Measurements from ENCODE around the gene PRDM7.
"Not testable (repeated sequence)": the region's sequence is repeated elsewhere in the genome, so short reads cannot be mapped to it uniquely, and the experiment has no call there.

PRDM7 gene

DNA sequence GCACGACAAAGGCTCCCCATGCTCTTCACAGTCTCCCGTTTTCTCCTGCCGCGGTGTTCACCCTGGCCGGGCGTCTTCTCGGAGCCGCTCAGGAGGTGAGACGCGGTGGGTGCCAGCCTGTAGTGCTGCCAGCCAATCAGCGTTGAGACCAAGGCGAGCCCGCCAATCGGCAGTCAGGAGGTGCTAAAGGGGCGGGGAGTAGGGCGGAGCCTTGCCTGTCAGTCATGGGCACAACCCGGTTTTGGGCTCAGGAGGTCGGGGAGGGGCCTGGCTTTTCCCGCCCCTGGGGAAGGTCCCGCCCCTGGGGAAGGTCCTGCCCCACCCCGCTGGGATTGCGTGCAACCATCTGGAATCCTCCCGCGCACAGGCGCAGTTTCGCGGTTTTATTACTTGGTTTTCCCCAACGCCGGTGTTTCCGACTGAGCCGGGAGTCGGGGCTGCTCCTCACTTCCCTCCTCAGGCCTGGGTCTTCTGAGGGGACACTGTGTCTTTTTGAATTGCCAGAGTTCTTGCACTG is at the start of gene PRDM7:
Gene PRDM7, minus strand, starts transcription at position 92 of the 517 bp plus-strand sequence. CDS start 1,421 bp downstream, outside the sequence.
- DNase-seq (ENCODE audit: low read depth, low spot score) = peak; percentile 90

DNA sequence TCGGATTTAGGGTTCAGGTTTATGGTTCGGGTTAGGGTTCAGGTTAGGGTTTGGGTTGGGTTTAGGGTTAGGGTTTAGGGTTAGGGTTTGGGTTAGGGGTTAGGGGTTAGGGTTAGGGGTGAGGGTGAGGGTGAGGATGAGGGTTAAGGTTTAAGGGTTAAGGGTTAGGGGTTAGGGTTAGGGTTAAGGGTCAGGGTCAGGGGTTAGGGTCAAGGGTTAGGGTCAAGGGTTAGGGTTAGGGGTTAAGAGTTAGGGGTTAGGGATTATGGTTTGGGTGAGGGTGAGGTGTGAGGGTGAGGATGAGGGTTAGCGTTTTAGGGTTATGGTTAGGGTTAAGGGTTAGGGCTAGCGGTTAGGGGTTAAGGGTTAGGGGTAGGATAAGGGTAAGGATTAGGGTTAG is 44.7 kb upstream of the PRDM7 start:
- DNase-seq (ENCODE audit: low read depth, low spot score) = not testable (repeated sequence)

DNA sequence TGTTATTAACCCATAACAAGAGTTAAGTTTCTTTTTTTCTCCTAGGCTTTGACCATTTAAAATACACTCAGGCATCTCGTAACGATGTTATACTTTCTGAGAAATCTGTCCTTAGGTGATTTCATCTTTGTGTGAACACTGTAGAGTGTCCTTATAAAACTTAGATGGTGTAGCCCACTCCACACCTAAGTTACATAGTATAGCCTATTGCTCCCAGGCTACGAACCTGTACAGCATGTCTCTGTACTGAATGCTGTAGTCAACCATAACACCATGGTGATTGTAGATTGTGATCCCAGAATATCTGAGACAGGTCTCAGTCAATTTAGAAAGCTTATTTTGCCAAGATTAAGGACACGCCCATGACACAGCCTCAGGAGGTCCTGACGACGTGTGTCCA is 30.5 kb upstream of the PRDM7 start:
- not testable (repeated sequence) for DNase-seq (ENCODE audit: low read depth, low spot score)

DNA sequence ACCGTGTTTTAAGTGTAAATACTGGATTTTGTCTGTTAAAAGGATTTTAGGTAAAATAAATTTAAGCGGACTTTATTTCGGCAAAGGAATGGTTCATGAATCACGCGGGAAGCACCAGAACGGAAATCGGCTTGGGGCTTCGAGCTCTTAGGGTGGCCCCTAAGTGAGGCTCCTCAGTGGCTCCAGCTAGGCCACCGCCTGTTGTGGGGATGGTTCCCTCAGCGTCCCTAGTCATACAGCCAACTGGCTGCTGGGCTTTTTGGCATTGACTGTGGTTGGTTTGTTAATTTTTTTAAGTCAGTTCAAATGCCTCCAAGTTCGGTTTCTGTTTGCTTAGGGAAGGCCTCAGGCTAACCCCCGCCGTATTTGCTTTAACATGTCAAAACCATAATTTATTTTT is 29.9 kb upstream of the PRDM7 start:
- not testable (repeated sequence) for DNase-seq (ENCODE audit: low read depth, low spot score)

DNA sequence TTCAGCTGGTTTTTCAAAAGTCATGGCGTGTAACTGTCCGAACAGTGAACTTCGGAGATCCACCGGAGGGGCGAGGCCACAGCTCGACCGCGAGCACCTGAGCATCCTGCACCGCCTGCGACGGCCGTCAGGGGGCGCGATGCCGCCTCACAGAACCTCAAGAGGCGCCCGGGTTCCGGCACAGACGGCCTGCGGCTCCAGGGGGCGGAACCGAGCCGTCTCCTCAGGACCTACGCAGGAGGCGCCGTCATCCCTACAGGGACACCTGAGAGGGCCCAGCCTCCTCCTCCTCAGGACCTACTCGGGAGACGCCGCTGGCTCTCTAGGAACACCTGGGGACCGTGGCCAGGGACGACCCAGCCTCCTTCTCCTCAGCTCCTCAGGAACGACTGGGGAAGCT is 29.1 kb upstream of the PRDM7 start:
- DNase-seq (ENCODE audit: low read depth, low spot score) = not testable (repeated sequence)

DNA sequence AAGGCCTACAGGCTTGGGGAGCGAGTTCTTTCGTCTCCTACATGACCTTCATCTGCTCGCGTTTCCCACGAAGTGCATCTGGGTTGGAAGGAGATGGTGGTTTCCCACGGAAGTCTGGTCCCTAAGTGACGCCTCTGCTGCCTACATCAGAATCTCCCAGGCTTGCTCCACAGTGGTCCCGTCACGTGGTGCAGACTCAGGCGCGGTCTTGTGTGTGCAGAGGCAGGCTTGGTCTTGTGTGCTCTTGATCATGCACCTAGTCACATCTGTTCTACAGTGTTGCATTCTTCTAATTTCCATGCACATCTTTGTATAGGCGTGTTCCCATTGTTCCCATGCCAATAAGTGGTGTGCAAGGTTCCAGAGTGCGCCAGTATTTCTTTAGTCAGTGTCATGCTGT is 27.6 kb upstream of the PRDM7 start:
- DNase-seq (ENCODE audit: low read depth, low spot score) = not testable (repeated sequence)

DNA sequence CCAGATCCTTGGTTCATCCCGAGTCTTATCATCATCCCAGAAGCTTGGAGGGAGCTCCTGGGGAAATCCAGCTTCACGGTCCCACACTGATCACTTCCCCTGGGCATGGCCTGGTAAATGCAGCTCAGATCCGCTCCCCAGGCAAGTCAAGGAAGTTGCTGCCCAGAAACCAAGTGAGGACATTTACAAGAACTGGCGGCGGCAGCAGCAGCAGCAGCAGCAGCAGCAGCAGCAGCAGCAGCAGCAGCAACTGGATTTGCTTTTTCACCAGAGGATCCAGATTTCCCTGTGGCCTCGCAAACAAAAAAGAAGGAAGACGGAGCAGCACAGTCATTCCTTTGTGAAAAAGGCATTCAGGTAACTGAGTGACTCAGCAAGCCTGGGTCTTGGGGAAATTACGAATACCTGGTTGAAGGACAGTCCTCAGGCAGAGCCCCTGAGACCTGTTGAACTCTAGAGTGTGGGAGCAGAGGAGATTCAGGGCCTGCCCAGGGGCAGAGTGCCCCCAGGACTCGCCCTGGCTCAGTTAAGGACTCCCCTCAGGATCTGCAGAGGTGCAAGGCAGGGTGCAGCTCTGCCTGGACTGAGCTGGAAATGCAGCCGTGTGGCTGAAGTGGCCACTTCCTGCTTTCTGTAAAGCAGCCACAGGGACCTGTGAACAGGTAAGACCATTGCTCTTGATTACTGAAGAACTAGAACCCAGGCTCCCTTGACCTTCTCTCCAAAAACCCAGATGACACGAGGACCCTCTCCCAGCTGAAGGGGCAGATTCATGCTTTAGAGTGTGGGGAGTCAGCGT is 25.2 kb upstream of the PRDM7 start:
- DNase-seq (ENCODE audit: low read depth, low spot score) = not testable (repeated sequence)

DNA sequence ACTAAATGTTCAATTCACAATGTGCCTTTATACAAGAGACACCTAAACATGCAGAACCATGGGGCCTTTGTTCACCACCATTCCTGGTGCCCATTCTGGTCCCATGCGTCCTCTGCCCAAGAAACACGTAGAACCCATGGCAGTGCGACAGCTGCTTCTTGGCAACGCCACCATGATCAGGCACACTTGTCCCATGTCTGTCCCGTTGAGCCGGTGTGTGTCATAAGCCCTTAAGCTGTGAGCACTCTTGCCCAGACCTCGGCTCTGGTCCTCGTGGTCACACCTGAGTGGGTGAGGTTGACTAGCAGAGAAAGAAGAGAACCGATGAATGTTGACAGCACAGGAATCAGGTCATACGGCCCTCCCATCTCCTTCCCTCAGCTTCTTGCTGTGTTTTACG is 24.2 kb upstream of the PRDM7 start:
- not testable (repeated sequence) for DNase-seq (ENCODE audit: low read depth, low spot score)

DNA sequence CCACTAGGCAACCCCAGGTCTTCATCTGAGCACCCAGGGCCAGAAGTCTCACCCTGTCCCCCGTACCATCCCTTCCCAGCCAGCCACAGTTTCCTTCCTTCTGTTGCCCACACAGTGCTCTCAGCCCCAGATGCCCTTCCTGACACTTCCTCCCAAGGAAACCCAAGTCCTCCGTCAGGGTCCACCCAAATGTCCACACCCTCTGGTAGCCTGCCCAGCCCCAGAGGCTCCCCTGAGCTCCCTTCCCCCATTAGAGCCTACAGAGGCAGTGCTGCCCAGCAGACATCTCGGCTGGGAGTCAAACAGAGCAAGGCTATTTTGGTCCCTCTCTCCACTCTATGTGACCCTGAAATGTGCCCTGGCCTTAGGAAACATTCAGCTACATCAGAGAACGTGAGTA is 23.7 kb upstream of the PRDM7 start:
- DNase-seq (ENCODE audit: low read depth, low spot score) = not testable (repeated sequence)

DNA sequence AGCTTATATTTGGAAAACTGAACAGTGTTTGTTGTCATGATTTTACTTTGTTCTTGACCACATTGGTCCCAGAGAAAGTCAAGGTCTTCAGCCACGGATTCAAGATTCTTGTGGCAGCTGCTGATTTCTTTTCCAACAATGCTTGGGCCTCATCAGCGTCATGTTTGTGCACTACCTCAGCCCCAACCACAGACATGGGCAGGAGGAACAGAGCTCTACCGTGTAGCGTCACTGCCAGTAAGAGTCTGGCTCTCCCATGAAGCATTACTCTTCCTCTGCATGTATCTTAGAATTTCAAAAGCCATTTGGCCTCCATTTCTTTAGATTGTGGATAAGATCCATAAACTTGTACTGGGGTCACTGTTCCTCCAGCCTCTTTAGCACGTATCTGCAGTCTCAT is 23.1 kb upstream of the PRDM7 start:
- DNase-seq (ENCODE audit: low read depth, low spot score) = not testable (repeated sequence)

DNA sequence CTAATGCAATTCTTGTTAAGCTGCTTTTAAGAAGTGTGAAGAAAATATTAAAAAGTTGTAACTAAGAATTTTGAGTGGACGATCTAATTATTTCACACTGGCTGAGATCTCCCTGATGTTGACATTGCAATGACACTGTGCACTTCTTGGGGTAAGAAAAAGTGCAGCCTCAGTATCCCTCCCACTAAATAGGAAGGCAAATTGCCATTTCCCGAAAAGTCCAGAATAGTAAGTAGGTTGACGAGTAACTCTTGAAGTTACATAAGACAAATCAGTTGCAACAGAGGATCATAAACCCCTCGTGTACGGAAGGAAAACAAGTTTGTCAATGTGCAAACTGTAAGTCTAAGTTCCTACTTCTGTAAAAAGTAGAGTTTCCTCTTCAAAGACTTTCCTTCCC is 21.8 kb upstream of the PRDM7 start:
- not testable (repeated sequence) for DNase-seq (ENCODE audit: low read depth, low spot score)

DNA sequence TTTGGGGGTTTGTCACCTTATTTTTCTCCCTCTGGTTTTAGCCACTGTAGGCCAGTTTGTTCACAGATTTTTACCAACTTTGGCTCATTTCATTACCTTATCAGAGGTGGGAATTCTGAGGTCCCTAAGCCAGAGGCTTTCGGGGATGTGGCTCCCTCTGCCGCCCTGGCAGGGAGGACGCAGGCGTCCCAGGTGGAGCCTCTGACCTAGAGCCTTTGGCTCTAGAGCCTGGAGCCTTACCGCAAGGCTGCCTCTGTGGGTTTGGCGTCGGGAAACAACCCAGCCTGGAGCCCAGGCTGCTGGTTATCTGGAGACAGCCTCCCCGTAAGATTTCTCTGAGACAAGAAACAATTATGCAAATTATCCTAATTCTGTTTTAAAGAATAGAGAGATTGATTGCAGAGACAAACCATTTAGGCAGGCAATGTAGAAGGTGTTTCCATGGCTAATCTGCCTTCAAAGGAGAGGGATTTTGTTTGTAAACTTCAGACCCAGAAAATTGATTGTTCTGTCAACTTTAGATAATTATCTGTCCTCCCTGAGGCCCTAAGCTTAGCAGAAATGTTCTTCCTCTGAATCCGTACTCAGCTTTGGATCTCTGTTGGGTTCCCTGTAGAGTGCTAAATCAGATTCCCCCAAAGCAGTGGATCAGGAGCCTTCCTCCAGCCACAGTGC is 20.0 kb upstream of the PRDM7 start:
- DNase-seq (ENCODE audit: low read depth, low spot score) = not testable (repeated sequence)

DNA sequence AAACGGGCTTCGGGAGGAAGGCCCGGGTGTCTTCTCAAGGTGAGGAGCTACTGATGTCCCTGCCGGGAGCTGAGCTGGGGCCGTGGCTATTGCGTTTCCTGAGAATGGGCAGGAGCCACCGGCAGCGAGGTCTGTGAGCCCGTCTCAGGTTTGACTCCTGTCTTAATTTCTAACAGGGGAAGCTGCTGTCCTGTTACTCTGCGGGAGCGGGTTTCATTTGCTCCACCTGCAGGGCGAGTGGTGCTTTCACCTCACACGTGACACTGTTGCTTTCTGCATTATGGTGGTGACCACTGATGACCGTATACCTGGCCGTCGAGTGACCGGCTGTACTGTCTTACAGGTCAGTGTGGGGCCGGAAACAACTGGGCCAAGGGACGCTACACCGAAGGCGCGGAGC is 17.7 kb upstream of the PRDM7 start:
- DNase-seq (ENCODE audit: low read depth, low spot score) = not testable (repeated sequence)

DNA sequence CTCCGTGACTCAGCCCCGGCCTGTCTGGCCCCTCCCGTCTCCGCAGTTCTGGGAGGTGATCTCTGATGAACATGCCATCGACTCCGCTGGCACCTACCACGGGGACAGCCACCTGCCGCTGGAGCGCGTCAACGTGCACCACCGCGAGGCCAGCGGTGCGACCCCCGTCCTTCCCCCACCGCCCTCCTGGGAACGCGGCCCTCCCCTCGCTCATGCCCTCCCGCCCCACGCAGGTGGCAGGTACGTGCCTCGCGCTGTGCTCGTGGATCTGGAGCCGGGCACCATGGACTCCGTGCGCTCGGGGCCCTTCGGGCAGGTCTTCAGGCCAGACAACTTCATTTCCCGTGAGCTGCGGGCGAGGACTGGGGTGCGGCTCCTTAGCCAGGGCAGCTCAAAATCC is 17.2 kb upstream of the PRDM7 start:
- not testable (repeated sequence) for DNase-seq (ENCODE audit: low read depth, low spot score)

DNA sequence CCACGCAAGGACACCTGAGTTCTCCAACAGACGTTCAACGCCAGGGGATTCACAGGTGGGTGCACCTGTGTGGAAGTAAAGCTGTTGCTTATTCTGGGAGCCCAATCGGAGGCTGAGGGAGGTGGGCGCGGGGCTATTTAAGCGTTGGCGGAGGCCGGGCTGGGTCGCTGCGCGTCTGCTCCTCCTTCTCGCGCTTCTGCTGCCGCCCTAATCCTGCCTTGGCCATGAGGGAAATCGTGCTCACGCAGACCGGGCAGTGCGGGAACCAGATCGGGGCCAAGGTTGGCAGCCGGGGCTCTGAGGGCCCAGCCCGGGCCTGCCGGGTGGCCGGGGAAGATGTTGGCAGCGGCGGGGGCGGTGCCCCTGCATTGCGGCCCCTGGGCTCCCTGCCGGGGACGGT is 16.7 kb upstream of the PRDM7 start:
- DNase-seq (ENCODE audit: low read depth, low spot score) = not testable (repeated sequence)

DNA sequence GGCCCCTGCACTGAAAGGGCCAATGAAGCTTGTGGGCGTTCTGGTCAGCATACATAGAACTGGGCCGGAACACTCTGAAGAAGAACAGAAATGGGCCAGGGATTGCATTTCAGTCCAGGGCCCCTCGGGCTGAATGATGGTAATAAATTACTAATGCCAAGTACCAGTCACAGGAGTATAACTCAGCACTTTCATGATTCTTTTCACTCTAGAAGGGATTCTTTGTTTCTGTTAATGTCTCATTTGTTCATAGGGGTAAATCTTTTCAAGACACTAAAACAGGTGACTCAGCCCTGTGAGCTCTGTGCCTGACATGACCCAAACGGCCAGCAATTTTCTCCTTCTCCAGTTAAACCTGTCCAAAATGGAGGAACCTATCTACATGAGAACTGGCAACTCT is 15.7 kb upstream of the PRDM7 start:
- not testable (repeated sequence) for DNase-seq (ENCODE audit: low read depth, low spot score)

DNA sequence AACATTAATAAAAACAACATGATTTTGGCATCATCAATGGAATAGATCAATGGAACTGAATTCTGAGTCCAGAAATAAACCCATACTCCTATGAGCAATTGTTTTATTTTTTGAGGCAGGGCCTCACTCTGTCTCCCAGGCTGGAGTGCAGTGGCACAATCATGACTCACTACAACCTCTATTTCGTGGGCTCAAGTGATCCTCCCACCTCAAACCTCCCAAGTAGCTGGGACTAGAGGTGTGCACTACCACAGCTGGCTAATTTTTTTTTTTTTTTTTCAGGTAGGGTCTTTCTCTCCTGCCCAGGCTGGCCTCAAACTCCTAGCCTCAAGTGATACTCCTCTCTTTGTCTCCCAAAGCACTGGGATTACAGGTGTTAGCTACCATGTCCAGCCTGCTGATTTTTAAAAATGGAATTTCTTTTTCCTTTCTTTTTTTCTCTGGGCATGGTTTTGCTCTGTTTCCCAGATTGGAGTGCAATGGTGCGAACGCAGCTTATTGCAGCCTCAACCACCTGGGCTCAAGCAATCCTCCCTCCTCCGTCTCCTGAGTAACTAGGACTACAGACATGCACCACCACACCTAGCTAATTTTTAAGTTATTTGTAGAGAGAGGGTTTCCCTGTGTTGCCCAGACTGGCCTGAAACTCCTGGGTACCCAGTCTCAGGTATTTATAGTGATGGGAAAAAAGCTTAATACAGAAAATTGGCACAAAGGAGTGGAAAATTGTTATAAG is 7.3 kb upstream of the PRDM7 start:
- no peak for DNase-seq (ENCODE audit: low read depth, low spot score)

DNA sequence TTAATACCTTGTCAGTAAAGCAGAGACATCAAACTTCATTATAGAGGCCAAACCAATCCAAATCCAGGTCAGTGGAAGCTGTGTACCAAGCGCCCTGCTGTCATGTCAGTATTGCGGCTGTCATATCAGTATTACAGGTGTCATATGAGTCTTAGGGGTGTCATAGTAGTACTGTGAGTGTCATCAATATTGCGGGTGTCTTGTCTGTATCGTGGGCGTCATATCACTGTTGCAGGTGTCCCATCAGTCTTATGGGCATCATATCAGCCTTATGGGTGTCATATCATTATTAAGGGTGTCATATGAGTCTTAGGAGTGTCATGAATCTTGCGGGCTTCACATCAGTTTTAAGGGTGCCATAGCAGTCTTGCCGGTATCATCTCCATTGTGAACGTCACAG is 6.0 kb upstream of the PRDM7 start:
- no peak for DNase-seq (ENCODE audit: low read depth, low spot score)

DNA sequence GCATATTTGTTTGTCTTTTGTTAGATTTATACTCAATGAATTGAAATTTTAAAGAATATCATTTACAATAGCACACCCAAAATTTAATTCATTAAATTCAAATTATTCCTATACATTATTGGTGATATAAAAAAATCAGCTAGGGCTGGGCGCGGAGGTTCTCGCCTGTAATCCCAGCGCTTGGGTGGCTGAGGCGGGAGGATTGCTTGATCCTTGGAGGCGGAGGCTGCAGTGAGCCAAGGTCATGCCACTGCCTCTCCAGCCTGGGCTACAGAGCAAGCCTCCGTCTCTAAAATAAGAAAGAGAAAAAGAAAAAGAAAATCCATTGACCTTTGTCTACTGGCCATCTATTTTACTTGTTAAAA is 4.5 kb upstream of the PRDM7 start:
- no peak for DNase-seq (ENCODE audit: low read depth, low spot score)

DNA sequence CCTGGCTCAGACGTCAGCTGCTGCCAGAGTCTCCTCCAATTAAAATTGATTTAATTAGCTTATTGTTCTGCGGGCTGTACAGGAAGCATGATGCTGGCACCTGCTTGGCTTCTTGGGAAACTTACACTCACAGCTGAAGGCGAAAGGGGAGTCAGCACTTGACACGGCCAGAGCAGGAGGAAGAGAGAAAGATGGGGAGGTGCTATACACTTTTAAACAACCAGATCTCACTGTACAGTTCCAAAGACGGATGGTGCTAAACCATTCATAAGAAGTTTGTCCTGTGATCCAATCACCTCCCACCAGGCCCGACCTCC is 1.4 kb upstream of the PRDM7 start:
- no peak for DNase-seq (ENCODE audit: low read depth, low spot score)

DNA sequence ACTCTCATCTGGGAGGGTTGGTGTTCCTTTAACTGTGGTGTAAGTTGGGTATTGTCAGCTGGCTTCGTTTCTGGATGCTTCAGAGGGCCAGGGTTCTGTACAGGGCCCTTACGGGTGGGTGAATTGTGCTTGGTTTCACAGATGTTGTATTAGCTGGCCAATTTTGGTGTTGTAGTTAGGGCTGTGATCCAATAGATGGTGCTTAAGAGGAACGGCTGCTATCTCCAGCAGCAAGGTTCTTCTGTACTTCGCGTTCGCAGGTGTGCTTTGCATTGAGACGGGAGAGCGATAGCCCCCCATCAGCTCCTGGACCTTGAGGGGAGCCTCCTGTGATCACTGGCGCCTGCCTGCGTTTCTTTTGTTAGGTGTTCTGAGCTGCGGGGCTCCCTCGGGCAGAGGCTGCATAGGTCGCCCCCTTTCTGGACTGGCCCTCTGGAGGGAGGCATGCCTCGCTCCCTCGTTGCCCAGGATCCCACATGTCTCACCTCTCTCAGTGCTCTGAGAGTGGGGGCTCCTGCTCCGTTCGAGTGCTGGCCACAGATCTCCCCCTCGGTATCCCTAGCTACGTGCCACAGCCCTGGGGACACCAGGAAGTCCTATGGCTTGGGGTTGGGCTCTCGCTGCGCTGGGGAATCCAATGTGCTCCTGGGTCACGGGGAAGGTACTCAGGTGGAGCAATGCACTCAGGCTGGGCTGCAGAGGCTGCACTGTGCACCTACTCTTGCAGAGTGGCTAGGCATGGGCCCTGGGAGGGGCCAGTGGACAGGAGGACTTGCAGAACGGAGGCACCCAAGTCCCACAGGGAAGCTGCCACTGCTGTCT is 837 bp upstream of the PRDM7 start:
- DNase-seq (ENCODE audit: low read depth, low spot score) = no peak
